Keratinocyte (primary cell): ENCODE data around the gene HMGB2. TPM values are rescaled to one million over a fixed set of nuclear protein-coding genes. Genes with fewer than 3 reads are reported as not detected.

Experiments used
- DNase-seq: peaks from one replicate; pipeline ENCODE4 v3.0.0-alpha.2; 2011; ENCODE audit warnings: low read depth, missing footprints, low spot score
- FAIRE-seq: peaks from 2 replicates; lab custom pipeline; 2011; peaks lifted over from hg19 to GRCh38; lab: Jason Lieb, UNC
- H2AFZ ChIP-seq: 2 replicates; pipeline ENCODE4 v1.6.0; 2012; ENCODE audit warnings: low read length, control low read depth, inconsistent platforms; ENCODE audit not compliant: control insufficient read depth
- H3K27ac ChIP-seq: 2 replicates; pipeline ENCODE4 v1.5.1; 2011; ENCODE audit warnings: low read length; ENCODE audit not compliant: control insufficient read depth, insufficient read depth
- H3K27me3 ChIP-seq: 3 replicates; pipeline ENCODE4 v1.6.0; 2011; ENCODE audit warnings: low read length; ENCODE audit not compliant: control insufficient read depth, insufficient read depth; ENCODE audit errors: extremely low read depth
- H3K36me3 ChIP-seq, 2 experiments: 2 replicates in 1 of 2; 3 replicates in 1 of 2; pipeline ENCODE4 v1.5.1; 2011; ENCODE audit warnings: low read length in 2 of 2, mild to moderate bottlenecking in 1 of 2; ENCODE audit not compliant: control insufficient read depth in 2 of 2, insufficient read depth in 2 of 2; ENCODE audit errors: extremely low read depth in 1 of 2
- H3K4me1 ChIP-seq: 3 replicates; pipeline ENCODE4 v1.5.1; 2011; ENCODE audit warnings: low read length; ENCODE audit not compliant: control insufficient read depth, insufficient read depth; ENCODE audit errors: extremely low read depth
- H3K4me2 ChIP-seq: 3 replicates; pipeline ENCODE4 v1.6.0; 2011; ENCODE audit warnings: low read depth, low read length; ENCODE audit not compliant: control insufficient read depth, insufficient read depth; ENCODE audit errors: extremely low read depth
- H3K4me3 ChIP-seq, 3 experiments: fragments of 200-600 bp in 1 of 3; sonication (generic) in 1 of 3; 2 replicates in 2 of 3; 3 replicates in 1 of 3; pipeline ENCODE4 v1.5.1; 2011 to 2016; ENCODE audit warnings: low read length in 3 of 3, mild to moderate bottlenecking in 3 of 3, control low read depth in 2 of 3, inconsistent platforms in 1 of 3, low read depth in 1 of 3, mixed read lengths in 1 of 3, mixed run types in 1 of 3, moderate library complexity in 1 of 3; ENCODE audit not compliant: control insufficient read depth in 2 of 3, insufficient read depth in 2 of 3; ENCODE audit errors: extremely low read depth in 1 of 3
- H3K79me2 ChIP-seq: 2 replicates; pipeline ENCODE4 v1.6.0; 2012; ENCODE audit warnings: low read length; ENCODE audit not compliant: control insufficient read depth, insufficient read depth
- H3K9ac ChIP-seq: 3 replicates; pipeline ENCODE4 v1.6.0; 2011; ENCODE audit warnings: low read length; ENCODE audit not compliant: control insufficient read depth, insufficient read depth; ENCODE audit errors: extremely low read depth
- H3K9me1 ChIP-seq: 3 replicates; pipeline ENCODE4 v1.6.0; 2011; ENCODE audit warnings: low read length; ENCODE audit not compliant: control insufficient read depth, insufficient read depth; ENCODE audit errors: extremely low read depth
- H3K9me3 ChIP-seq: 2 replicates; pipeline ENCODE4 v1.5.1; 2012; ENCODE audit warnings: low read depth, low read length; ENCODE audit not compliant: control insufficient read depth
- H4K20me1 ChIP-seq: 3 replicates; pipeline ENCODE4 v1.6.0; 2011; ENCODE audit warnings: low read length; ENCODE audit not compliant: control insufficient read depth, insufficient read depth; ENCODE audit errors: extremely low read depth
- EZH2 ChIP-seq: IDR thresholded peaks from one replicate; pipeline ENCODE4 v1.6.1; 2012; ENCODE audit warnings: inconsistent platforms, mild to moderate bottlenecking, low read length, moderate library complexity
- dilution Hi-C: fragments of 300-500 bp; cut with MboI; formaldehyde crosslinking; loops from one replicate; pipeline ENCODE4 v1.7.0; 2020; ENCODE audit warnings: low sequenced_read_pairs; ENCODE audit not compliant: extremely low pct_ligation_motif_present
- polyA plus RNA-seq, 5 experiments: library from polyadenylated mRNA; depleted of rRNA in 3 of 5; stranded (reverse) in 3 of 5; stranded (forward) in 1 of 5; unstranded in 1 of 5; fragments of >200 nt; gene quantifications; 1 replicate in 1 of 5; 2 replicates in 3 of 5; 3 replicates in 1 of 5; pipeline versions ENCODE4 v1.2.1 to v1.2.3, GENCODE V29; 2011 to 2012; ENCODE audit warnings: missing spikeins in 2 of 5, low read depth in 1 of 5, low replicate concordance in 1 of 5
- TF ChIP-seq, protein P1 (sequence below), 3 experiments: IDR thresholded peaks in 1 of 3; conservative IDR thresholded peaks in 1 of 3; optimal IDR thresholded peaks in 1 of 3; 2 replicates in 2 of 3; 3 replicates in 1 of 3; pipeline versions ENCODE3 to v1.5.1; 2011; ENCODE audit warnings: low read length in 3 of 3, mild to moderate bottlenecking in 3 of 3, moderate library complexity in 2 of 3, control low read depth in 1 of 3, inconsistent platforms in 1 of 3; ENCODE audit not compliant: insufficient read depth in 2 of 3; ENCODE audit errors: extremely low read depth in 1 of 3

Gene HMGB2
- polyA plus RNA-seq, 1 donor (not counting 4 experiments of a cell fraction or from before 2014, with no cell fraction given) = 55.9 TPM

DNA sequence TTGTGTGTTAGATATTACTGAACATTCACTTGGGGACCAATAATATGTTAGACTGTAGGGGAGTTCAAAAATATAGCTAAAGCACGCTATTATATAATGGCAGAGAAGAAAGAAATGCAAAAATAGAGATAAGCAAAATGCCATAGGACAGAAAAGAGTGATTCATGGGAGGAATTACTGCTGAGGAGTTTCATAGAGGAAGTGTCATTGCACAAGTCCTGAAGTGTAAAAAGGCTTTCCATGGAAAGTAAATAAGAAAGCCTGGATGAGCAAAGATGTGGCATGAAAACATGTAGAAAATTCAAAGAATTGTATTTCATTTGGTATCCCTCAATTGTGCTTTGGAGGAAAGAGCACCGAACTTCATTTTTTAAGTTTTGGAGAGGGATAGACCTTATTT, 14.5 kb downstream of the HMGB2 start:
- TF ChIP-seq, protein P1, sequence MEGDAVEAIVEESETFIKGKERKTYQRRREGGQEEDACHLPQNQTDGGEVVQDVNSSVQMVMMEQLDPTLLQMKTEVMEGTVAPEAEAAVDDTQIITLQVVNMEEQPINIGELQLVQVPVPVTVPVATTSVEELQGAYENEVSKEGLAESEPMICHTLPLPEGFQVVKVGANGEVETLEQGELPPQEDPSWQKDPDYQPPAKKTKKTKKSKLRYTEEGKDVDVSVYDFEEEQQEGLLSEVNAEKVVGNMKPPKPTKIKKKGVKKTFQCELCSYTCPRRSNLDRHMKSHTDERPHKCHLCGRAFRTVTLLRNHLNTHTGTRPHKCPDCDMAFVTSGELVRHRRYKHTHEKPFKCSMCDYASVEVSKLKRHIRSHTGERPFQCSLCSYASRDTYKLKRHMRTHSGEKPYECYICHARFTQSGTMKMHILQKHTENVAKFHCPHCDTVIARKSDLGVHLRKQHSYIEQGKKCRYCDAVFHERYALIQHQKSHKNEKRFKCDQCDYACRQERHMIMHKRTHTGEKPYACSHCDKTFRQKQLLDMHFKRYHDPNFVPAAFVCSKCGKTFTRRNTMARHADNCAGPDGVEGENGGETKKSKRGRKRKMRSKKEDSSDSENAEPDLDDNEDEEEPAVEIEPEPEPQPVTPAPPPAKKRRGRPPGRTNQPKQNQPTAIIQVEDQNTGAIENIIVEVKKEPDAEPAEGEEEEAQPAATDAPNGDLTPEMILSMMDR (optimal IDR thresholded peaks at IDR 0.05 in 1 of 3, IDR thresholded peaks at IDR 0.05 in 1 of 3, conservative IDR thresholded peaks at IDR 0.05 in 1 of 3; ENCODE audit: extremely low read depth in 1 of 3, insufficient read depth in 2 of 3, low read length in 3 of 3) = no peak
- TF ChIP-seq EZH2 = no peak
- FAIRE-seq = no peak
- peaks cover 0 to 2% of the 10 kb centered on the region in 2 experiments for H3K36me3 ChIP-seq

DNA sequence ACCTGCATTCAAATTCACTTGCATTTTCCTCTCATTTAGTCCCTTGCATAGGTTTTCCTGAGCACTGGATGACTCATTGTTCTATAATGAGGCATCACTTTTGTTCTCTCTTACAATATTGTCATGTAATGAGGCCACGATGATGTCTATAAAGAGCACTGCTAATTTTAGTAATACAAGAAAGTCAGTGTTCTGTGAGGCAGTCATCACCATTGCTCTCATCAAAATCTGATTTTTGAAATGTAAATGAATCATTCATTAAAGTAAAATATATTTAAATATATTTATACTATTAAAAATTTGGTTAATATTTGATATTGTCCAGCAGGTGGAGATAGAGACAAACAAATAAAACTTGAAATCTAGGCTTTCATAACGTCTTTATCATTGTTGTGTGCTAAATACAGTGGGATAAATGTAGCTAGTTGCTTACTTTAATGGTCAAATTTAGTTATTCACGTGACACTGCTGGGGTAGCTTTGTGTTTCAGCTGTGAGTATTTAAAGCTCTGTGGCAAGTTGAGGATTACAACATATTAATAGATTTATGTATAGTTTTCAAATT, 15.4 kb downstream of the HMGB2 start:
- no peak for TF ChIP-seq EZH2
- TF ChIP-seq, protein P1 (optimal IDR thresholded peaks at IDR 0.05 in 1 of 3, IDR thresholded peaks at IDR 0.05 in 1 of 3, conservative IDR thresholded peaks at IDR 0.05 in 1 of 3; ENCODE audit: extremely low read depth in 1 of 3, insufficient read depth in 2 of 3, low read length in 3 of 3) = peak in 1 of 3 experiments; percentile 3
- Histone ChIP-seq H3K9ac (no peak overlapping the region), H3K9me3 (no peaks in the 10 kb centered on the region), H3K79me2 (no peaks in the 10 kb centered on the region), H3K4me1 (peaks cover 14% of the 10 kb centered on the region), H3K9me1 (no peaks in the 10 kb centered on the region), H3K27me3 (no peaks in the 10 kb centered on the region), H3K4me2 (no peak overlapping the region), H4K20me1 (no peaks in the 10 kb centered on the region), H3K27ac (peak overlapping the region; percentile 28), H2AFZ (no peak overlapping the region), H3K4me3 (no peak overlapping the region), H3K36me3 (peaks cover 0 to 2% of the 10 kb centered on the region in 2 experiments)
- peak; percentile 43 for FAIRE-seq
- DNase-seq = no peak
- dilution Hi-C loops = no loop called here

More for the DNA sequence above, 14.5 kb downstream of the HMGB2 start:
- dilution Hi-C loops = no loop called here
- Histone ChIP-seq H3K4me3 (no peak overlapping the region), H3K4me1 (peaks cover 14% of the 10 kb centered on the region), H3K79me2 (no peaks in the 10 kb centered on the region), H3K27ac (no peak overlapping the region), H2AFZ (no peak overlapping the region), H4K20me1 (no peaks in the 10 kb centered on the region), H3K9ac (no peak overlapping the region), H3K9me3 (no peaks in the 10 kb centered on the region), H3K9me1 (no peaks in the 10 kb centered on the region), H3K27me3 (no peaks in the 10 kb centered on the region), H3K4me2 (no peak overlapping the region)
- DNase-seq = no peak
